Measurements from ENCODE around the gene EMC8.

The EMC8 gene

DNA sequence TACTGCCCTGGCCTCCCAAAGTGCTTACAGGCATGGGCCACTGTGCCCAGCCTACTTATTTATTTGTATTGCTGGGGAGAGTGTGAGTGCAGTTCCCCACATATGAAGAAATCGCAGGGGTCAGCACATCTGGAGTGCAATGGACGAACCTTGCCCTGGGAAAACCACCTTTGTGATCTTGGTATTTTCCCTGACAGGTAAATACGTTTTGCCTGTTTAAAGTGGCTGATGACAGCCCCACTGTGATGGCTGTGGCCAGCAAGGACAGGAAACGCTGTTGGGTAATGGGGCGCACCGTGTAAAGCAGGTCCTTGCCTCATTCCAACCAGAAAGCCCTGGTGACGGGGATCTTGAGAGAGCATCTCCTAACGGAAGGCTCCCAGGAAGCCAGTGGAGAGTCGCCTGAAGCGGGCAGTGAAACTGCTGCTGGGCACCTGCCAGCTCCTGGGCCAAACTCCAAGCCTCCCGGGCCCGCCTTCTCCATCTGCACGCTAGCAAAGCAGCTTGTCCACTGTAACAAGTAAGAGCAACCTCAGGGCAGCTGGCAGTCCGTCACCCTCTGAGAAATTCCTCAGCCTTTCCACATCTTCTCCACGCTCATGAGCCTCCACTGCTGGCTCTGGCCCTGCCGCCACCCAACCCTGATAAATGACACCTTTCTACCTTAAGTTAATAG is 17.5 kb downstream of the EMC8 start:
- no peak for DNase-seq

DNA sequence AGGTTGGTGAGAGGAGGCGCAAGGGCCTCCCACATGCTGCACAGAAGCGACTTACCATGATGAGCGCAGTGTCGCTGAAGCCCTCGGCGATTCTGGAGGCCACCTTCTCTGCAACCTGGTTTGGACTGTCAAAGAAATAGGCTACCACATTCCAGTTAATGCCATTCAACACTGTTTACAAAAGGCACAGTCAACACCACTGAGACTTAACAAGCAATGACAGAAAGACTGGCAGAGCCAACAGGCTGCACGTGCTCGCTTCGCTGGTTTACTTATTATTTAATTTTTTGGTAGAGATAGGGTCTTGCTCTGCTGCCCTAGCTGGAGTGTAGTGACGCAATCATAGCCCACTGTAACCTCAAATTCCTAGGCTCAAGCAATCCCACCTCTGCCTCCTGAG is 18.2 kb downstream of the EMC8 start:
- DNase-seq: no peak

DNA sequence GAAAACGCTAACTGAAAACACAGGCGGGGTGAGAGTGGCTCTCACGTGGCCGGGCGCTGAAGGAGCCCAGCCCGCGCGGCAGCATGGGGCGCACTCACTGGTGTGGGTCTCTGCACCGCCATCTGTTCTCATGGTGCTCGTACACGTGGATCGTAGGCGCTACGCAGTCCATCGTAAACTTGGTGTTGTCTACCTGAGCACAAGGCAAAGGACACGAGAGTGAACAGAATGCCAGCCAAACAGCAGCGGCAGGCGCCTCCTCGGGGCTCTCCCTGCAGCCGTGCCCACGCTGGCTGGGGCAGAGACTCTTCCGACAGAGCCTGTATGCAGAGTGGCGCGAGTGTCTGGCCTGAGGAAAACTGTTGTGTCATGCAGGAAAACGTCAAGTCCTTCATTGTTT is 19.1 kb downstream of the EMC8 start:
- DNase-seq: no peak

DNA sequence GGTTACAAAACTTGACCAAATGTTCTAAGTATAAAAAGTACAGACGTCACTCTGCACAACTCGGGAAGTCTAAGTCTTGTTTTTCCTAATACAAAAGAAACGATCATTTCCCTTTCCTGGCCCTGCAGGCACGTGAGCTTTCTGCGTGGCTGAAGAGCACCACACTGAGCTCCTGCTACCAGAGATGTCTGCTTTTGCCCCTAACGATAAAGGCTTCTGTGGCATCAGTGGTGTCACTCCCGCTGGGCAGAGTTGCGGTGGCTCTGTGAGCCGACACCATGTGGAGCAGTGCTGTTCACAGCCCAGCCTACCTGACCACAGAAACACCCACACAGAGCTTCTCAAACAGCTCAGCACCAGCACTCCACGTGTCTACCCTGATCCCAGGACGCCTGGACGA is 20.5 kb downstream of the EMC8 start:
- no peak for DNase-seq

DNA sequence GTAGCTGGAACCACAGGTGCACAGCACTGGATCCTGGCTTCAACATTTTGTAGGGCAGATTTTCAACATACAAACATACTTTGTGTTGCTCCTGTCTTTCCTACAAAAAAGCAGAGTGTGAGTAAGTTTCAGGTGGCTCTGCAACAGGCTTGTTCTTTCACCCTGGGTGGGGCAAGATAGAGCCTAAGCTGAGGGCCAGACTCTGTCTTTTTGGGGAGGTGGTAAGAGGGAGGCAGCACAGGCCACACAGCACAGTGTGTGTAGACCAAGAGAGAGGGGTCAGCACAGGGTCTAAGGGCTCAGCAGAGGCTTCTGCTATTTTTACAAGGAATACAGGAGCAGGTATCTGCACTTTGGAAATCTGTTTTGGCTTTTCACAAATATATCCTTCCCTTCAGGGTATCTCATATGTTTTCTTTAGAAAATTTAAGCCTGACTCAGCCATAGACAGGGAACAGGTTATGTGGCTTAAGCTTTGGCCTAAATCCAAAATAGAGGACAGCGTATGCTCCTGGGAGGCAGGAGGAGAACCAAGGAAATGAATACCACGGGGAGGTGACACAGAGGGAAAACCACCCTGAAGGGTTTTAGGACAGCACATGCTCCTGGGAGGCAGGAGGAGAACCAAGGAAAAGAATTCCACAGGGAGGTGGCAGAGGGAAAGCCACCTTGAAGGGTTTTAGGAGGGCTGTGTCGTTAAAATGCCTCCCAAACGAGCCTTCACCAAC is 21.6 kb downstream of the EMC8 start:
- no peak for DNase-seq

DNA sequence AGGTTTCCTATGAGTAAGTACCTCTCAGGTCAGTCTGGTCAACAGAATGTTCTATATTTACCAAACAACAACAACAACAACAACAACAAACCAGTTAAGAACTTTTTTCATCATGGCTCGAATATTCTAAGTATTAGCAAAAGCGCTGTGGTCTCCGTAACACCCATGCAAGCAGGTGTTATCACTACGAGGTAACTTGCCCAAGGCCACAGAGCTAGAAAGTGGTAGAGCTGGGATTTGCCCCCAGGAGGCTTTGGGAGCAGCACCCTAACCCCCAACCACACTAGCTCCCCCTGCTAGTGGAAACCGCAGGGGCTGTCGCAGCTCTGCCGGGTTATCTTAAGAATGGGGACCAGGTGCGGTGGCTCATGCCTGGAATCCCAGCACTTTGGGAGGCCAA is 24.5 kb downstream of the EMC8 start:
- DNase-seq: no peak

DNA sequence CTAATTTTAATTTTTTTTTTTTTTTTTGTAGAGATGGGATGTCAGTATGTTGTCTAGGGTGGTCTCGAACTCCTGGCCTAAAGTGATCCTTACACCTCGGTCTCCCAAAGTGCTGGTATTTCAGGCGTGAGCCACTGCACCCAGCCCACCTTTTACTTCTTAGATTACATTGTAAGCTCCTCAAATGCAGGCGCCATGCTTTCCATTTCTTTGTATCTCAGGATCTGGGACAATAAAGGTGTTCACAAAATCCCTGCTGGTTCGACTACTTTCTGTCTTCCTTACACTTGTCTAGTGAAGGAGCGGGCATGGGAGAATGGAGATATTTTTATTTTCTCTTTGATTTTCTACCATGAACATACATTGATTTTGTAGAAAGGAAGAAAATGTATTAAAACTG is 25.2 kb downstream of the EMC8 start:
- no peak for DNase-seq

DNA sequence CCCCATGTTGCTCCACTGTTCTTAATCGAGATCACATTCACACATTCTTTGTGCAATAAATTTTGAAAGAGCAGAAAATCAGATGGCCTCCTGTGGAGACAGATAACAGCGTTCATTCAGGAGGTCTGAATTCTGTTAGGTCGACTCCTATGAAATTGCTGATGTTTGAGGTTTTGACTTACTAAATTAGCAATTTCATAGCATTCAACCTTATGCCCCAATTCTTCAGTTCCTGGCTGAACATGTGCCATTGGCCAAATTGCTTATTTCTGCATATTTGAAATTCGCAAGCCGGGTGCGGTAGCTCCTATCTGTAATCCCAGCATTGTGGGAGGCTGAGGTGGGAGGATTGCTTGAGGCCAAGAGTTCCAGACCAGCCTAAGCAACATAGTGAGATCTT is 26.3 kb downstream of the EMC8 start:
- no peak for DNase-seq

DNA sequence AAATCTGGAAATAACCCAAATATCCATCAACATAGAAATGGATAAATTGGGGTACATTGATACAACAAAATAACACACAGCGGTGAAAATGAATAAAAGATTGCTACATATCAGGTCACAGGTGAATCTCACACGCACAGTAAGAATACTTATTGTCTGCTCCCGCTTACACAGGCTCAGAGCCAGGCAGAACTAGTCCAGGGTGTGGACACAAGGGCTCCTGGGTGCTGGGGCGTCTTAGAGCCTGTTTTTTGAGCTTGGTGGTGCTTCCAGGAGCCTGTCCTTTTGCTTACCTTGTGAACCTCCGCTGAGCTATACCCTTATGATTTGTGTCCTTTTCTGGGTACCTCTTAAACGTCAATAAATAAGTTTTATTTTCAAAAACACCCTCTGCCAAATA is 28.6 kb downstream of the EMC8 start:
- no peak for DNase-seq

DNA sequence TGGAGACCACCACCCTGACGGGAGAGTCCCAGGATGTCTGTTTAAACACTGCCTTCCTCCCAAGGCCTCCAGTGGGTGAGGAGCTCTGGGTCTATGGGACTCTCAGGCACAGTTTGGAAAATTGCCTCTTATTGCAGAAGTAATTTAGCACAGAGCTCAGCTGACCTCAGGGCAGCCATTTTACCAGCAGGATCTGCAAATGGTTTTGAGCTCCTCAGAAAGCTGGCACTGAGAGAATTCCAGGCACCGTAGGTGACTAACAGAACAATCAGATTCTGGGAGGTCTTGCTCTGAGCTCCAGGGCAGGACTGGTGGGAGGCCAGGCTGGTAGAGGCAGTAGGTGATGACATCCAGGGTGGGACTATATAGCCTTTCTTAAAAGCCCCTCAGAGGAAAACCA is 31.1 kb downstream of the EMC8 start:
- DNase-seq: no peak

DNA sequence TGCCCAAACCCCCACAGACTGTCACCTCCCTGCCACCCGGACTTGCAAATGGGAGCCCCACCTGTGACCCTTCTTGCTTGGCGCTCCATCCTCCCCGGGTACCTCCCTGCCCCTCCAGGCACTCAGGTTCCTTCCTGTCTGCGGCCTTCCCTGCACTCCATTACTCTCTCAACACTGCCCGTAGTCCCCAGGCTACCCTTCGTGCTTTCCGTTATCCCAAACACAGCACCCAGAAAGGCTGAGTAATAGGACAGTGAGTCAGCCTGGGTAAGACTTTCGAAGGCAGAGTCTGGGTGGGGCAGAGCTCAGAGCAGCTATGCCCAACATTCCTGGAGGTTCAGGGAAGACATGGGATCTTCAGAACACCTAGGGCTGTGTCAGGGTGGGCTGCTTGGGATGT is 31.8 kb downstream of the EMC8 start:
- DNase-seq: peak; percentile 86

DNA sequence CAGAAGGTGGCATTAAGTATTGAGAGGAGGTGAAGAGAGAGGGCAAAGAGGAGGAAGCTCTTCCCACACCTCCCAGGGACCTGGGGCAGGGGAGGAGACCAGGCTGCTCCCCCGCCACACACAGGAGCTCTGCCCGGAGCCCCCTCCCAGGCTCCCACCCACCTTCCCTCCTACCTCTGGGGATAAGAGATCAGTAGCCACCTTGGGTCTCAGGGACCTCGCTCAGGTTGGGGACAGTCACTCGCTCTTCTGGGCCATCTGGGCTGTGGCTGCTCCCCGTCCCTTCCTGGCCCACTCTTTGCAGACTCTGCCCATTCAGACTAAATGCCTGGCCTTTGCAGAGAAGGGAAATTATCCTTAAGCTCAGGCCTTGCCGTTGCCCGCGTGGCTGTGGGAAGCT is 33.6 kb downstream of the EMC8 start:
- no peak for DNase-seq

DNA sequence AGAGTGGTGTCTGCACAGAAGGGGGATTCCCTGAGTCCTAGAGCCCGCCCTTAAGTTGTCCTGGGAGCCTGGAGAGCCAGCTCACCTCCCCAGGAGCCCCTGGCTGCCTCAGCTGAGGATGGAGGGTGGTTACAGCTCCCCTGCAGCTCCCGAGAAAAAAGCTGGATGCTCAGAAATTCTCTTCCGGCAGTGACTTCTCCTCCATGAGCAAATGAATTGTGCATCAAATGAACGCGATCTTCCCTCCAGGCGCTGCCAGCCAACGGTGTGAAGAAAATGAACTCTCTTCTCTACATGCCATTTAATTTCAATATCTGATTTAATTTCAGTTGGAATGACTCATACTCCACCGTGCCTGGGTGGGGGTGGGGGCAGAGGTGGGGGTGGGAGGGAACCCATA is 34.1 kb downstream of the EMC8 start:
- DNase-seq: no peak

DNA sequence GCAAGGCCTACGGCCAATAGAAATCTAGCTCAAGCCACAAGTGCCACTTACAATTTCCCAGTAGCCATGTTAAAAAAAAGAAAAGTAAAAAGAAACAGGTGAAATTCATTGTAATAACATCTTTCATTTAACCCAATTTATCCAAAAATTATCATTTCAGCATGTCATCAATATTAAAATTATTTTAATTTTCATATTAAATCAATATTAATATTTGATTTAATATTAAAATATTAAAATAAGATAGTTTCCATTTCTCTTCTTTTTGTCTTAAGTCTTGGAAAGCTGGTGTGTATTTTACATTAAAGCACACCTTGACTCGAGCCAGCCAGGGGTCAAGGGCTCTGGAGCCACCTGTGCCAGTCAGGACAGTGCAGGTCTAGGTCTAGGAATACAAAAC is 35.7 kb downstream of the EMC8 start:
- no peak for DNase-seq

DNA sequence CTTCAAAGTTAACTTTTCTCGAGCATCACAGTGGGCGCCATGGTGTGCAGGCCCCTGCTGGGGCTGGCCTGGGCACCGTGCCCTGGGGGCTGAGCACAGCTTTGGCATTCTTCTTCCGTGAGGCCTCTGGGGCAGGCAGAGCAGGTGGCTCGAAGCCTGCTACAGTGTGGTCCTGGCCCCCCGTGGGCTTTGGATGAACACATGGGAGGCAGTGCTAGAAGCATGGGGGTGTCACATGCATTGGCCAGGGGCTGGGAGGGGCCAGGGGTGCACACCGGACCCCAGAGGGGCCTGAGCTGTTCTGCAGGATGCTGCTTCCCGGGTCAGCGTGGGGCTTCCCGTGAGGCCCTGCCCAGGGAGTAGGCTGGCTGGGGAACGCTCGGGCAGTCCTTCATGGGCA is 36.4 kb downstream of the EMC8 start:
- no peak for DNase-seq

DNA sequence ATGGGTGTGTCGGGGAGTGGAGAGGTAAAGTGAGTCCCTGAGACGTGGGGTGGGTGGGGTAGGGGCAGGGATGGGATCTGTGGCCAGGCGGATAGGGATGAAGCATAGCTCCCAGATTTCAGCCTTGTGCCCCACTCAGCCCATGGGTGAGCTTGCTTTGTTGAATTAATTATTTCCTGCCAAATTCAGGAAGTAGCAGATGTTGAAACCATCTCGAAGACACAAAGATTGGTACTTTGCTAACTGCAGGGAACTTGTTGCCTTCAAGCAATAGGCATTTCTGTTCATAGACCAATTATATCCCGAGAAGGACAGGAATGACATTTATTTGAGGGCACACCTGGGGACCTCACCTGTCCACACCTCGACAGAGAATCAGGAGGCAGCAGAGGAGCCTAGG is 37.5 kb downstream of the EMC8 start:
- no peak for DNase-seq

DNA sequence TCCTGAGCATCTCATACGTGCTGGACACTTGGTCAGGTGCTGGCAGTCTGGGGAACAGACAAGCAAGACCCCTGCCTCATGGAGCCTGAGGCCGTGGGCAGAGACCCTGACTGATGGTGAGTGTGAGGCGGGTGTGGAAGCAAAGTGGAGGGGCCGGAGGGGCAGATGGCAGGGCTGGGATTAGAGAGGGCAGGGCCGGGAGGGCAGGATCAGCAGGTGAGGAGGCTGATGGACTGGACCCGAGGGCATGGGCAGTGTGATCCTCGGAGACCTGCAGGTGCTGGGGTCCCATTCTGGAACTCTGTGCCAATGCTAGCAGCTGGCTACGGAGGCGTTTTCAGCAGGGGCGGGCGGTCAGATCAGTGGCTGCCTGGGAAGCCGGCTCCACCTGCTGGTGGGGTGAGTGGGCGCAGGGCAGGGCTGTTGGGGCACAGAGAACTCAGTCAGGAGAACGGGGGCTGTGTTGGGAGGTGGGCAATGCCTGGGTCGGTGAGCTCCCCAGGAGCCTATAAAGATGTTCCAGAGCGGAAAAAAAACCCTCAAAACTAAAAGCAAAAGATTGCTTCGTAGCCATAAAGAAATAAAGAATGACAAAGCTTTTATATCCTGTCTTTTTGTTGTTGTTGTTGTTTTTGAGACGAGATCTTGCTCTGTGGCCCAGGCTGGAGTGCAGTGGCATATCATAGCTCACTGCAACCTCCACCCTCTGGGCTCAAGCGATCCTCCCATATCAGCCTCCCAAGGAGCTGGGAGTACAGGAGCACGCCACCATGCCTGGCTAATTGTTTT is 39.5 kb downstream of the EMC8 start:
- DNase-seq: no peak

DNA sequence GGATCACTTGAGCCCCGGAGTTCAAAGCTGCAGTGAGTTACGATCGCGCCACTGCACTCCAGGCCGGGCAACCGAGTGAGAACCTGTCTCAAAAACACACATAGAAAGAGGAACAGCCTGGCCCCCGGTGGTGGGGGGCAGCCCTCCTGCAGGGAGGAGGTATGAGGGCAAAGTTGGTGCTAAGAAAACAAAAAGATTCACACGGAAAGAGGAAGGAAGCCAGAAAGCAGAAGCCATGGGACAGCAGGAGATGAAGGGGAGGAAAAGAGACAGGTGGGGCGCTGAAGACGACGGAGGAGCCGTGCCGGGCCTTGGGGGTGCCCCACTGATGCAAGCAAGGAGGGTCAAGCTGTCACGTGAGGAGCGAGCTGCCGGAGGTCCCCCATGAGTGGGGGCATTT is 40.2 kb downstream of the EMC8 start:
- no peak for DNase-seq

DNA sequence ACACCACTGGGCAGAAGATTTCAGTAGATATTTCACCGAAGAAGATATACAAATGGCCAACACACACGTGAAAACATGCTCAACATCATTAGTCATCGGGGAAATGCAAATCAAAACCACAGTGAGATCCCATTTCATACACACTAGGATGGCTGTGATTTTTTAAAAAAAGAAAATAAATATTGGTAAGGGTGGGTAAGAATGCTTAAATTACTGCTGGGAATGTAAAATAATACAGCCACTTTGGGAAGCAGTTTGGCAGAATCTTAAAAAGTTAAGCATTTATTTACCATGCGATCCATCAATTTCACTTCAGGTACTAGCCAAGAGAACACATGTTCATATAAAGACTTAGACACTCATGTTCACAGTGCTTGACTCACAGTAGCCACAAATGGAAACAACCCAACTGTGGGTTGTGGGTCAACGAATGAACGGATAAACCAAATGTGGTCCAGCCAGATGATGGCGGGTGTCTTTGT is 42.0 kb downstream of the EMC8 start:
- peak; percentile 72 for DNase-seq

DNA sequence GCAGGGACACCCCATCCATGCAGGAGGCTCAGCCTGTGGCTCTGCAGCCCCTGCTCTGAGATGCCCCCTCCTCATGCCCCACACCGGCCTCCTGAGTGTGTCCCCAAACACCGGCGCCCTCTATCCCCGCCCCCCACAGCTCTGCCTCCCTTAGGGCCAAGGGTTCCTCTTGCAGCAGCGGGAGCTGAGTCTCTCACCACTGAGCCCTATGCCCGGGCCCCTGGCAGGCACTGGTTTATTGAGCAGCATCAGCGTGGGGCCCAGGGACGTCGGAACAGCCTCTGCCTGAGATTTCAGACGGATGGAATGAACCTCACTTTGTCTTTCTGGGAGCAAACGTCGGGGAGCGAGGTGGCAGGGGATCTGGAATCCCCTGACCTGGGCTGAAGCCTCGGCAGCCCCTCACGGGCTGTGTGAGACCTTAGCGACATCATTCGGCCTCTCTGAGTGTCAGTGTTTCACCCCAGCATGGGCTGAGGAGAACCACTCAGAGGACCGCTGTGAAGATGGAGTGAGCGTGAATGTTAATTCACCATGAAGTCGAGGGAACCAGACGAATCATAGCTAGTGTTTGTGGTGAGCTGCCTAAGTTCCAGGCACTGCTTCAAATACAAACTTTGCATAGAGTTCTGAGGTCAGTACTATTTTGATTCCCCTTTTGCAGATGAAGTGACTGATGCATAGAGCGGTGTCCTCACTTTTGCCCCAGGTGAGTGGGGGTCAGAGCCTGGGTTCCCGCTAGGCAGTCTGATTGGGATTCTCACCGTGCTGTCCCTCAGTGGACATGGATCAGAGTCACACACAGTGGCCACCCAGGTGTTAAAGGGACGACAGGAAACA is 43.2 kb downstream of the EMC8 start:
- DNase-seq: peak; percentile 10

DNA sequence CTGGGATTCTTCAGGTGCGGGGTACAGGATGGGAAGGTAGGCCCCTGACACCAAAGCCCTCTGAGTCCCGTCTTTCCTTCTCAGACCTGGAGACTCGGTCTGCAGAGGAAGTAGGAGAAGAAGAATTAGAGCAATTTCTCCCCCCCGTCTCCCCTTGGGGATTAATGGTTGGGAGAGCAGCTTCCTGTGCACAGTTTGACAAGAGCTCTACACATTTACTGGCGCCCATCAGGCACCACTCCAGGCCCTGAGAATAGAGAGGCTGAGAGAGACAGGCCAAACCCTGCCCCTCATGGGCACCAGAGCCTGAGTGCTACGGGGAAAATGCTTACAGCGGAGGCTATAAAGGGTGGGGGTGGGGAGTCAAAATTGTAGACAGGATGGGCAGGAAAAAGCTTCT is 44.9 kb downstream of the EMC8 start:
- no peak for DNase-seq

DNA sequence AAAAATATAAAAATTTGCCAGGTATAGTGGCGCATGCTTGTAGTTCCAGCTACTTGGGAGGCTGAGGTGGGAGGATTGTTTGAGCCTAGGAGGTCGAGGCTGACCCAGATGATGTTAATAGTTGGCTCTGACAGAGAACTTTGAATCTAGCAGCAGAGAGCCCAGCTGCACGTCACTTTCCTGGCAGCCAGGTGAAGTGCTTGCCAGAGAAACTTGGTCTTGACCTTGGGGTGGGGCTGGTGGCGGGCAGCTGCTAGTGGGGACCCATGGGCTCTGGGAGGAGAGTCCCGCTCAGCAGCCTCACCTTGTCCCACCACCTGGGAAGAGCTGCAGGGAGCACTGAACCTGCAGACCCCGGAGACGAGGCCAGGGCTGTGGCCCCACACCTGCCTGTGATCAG is 45.4 kb downstream of the EMC8 start:
- no peak for DNase-seq

DNA sequence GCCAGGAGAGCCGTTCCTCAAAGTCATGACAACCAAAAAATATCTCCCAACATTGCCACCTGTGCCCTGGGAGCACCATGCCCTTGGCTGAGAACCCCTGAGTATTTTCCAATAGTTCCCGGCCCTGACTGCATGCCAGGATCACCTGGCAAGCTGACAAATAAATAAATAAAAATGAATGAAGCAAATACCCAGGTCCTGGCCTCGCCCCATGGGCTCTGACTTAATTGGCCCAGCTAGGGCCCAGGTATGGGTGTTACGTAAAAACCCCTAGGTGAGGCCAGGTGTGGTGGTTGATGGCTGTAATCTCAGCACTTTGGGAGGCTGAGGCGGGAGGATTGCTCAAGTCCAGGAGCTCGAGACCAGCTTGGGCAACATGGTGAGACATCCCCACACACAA is 45.8 kb downstream of the EMC8 start:
- no peak for DNase-seq
